ENCODE results near the gene ZNF740. TPM values are rescaled to one million over a fixed set of nuclear protein-coding genes. Genes with fewer than 3 reads are reported as not detected.

ZNF740 gene
- total and polyA plus RNA-seq, 10 of the 15 experiments (the other 5 are each of a cell fraction or from before 2014, with no cell fraction given) = 1.4 to 33.6 (median 11.3) TPM

GRCh38 chr12:53131844-53132243, 48.7 kb upstream of the ZNF740 start (continued):
- TF ChIP-seq ELK1 (IDR thresholded peaks at IDR 0.05; ENCODE audit: low read depth, low read length) (no peak), MEF2A (IDR thresholded peaks at IDR 0.05; ENCODE audit: insufficient read depth, low read depth, low read length) (no peak), MLLT1 (IDR thresholded peaks at IDR 0.05) (no peak), CEBPB (IDR thresholded peaks at IDR 0.05; ENCODE audit: borderline replicate concordance in 1 of 2, low read depth in 2 of 2, low read length in 2 of 2) (no peak)

- H3K27me3 ChIP-seq (replicated peaks in 1 of 2; ENCODE audit: control insufficient read depth in 2 of 2, insufficient read depth in 2 of 2, low read length in 1 of 2) = no peaks in the 10 kb centered on the region; a peak in 1 of 4 replicates
- peaks cover 3% of the 10 kb centered on the region; the same call in 2 of the 3 replicates for H3K9me3 ChIP-seq (replicated peaks; ENCODE audit: control insufficient read depth, insufficient read depth, low read length)
- CTCF ChIA-PET = interaction anchor here (0.6 kb wide), 1 partner anchor 355 kb away, joined by 3 read pairs; no protein-coding TSS in a partner anchor
- ATAC-seq (no peak), DNase-seq (ENCODE audit: low read depth, low spot score) (no peak), FAIRE-seq (no peak)
- intact Hi-C loops (cut with micrococcal nuclease; ENCODE audit: unreplicated experiment) = no loop called here
- 65% methylated on average over 3 of the region's 3 CpGs for WGBS (ENCODE audit: insufficient coverage, insufficient replicate concordance, low lambda C conversion rate, missing lambda C conversion rate)
- H3K27ac ChIP-seq (ENCODE audit: control insufficient read depth, insufficient read depth) = no peak overlapping the region
- BruUV-seq (replicated peaks) = no TSS peak
- in situ Hi-C loops (cut with MboI) = no loop called here
- no peaks in the 10 kb centered on the region for H3K79me2 ChIP-seq (ENCODE audit: control insufficient read depth, insufficient read depth, low read length)
- SMC1A ChIA-PET (ENCODE audit: uncharacterized antibody, unreplicated experiment) = no interaction called here
- H3K9ac ChIP-seq (ENCODE audit: control insufficient read depth, insufficient read depth, low read length) = no peak overlapping the region
- H3K36me3 ChIP-seq (ENCODE audit: control insufficient read depth in 2 of 2, insufficient read depth in 2 of 2, low read length in 1 of 2) = no peaks in the 10 kb centered on the region
- POLR2A ChIA-PET = no interaction called here
- RAD21 ChIA-PET (ENCODE audit: unreplicated experiment) = no interaction called here
- H3K4me2 ChIP-seq (ENCODE audit: control insufficient read depth, insufficient read depth) = no peak overlapping the region
- H2AFZ ChIP-seq (ENCODE audit: control insufficient read depth, low read depth, low read length) = no peak overlapping the region
- H4K20me1 ChIP-seq (ENCODE audit: control insufficient read depth, insufficient read depth) = no peaks in the 10 kb centered on the region
- no peaks in the 10 kb centered on the region for H3K4me1 ChIP-seq (ENCODE audit: control insufficient read depth, insufficient read depth, low read length)
- H3K4me3 ChIP-seq = no peak overlapping the region
- no peak for TF ChIP-seq ZNF24 (IDR thresholded peaks at IDR 0.05)
- TF ChIP-seq E2F8 (IDR thresholded peaks at IDR 0.05; ENCODE audit: low read depth, partially characterized antibody) = no peak
- no peak for TF ChIP-seq IRF4 (IDR thresholded peaks at IDR 0.05; ENCODE audit: low read depth, low read length)
- TF ChIP-seq CEBPZ (IDR thresholded peaks at IDR 0.05; ENCODE audit: low read depth, low read length) = no peak
- no peak for TF ChIP-seq ZNF687 (IDR thresholded peaks at IDR 0.05)
These were observed 46.8 kb upstream of the ZNF740 start for GRCh38 chr12:53133722-53134121.

All from GM12878 (cell line).